HG02642 (cell line): ENCODE results near the gene TP73.

ENCODE experiments used
- ATAC-seq: cut with Tn5 transposase; IDR thresholded peaks from one replicate; pipeline ENCODE4 v1.9.1; 2021; ENCODE audit warnings: mild to moderate bottlenecking; ENCODE audit not compliant: unreplicated experiment, poor library complexity

TP73 gene

GRCh38 chr1:3669421-3669821 lies 17.1 kb downstream of the TP73 start:
- no peak for ATAC-seq

DNA sequence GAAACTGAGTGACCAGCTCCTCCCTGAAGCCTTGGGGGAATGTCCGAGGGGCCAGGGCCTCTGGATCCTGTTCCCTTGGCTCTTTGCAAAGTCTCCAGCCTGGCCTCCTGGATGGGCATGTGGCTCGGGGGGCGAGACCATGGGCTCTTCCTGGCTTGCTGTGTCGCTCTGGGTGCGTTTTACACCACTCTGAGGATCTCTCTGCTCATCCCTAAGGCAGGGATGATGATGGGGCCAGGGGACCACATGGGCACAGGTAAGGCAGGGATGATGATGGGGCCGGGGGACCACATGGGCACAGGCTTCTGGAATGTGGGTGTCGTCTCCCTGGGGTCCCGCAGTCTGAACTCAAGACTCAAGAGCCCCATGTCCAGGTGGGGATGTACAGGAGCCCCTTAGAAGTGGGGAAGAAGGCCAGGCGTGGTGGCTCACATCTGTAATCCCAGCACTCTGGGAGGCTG lies 17.7 kb downstream of the TP73 start:
- no peak for ATAC-seq

GRCh38 chr1:3670823-3671265 lies 18.5 kb downstream of the TP73 start:
- ATAC-seq = no peak

DNA sequence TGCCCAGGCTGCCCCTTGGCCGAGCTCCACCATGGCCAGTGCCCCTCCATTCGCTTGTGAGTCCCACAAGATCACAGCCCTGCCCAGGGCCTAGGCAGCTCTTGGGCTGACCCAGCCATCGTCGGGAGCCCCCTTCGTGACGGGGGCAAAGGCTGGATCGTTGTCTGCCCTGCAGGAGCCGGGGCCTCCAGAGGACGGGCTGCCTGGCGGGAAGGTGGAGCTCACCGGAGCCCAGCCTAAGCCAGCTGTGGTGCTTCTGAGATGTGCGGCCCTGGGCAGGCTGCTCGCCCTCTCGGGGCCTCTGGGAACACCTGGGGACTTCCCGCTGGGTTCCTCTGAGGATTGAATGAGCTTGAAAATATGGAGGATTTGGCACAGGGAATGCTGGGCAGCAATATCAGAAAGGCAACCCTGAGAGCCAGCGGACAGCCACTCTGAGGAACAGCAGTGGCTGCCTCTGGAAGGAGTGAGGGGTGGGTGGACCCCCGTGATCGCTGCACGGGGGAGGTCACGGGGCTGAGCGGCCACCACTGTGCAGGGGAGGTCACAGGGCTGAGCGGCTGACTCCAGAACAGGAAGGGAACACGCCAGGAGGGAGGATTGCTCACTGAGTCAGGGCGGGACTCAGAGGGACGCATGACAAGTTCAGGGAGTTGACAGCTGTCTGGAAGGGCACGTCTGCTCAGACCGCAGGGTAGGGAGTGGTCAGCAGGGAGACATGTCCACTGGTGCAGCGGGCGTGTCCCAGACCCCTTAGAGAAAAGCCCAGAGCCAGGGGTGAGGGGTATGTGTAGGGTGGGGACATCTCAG lies 19.3 kb downstream of the TP73 start:
- no peak for ATAC-seq

DNA sequence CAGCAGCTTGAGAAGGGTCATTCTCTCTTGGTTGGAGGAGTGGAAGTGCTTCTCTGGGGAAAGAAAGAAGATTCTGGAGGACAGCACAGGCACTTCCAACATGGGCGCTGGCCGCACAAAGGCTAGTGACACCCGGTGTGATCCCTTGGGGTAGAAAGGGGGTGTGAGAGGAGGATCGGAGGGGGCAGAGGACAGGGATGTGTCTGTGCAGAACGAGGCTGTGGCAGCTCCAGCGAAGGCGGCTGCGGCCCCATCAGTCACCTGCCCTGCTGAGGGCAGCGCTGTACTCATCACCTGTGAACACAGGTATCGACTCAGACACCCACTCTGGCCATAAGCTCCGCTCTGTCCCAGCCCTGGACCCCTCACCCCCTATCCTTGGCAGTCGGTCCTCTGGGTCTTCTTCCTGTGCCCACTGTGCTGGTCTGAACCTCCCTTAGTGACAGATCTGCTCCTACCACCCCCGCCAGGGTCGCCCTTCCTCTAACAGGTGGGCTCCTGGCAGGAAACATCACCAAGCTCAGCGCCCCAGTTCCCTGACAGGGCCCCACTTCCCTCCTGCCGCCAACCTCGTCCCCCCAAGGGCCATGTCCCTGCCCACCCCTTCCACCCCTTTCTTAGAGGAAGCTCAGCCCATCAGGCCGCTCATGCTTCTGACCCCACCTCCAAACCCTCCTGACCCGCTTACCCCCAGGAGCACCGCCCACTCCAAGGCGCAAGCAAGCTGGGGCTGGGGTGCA lies 20.1 kb downstream of the TP73 start:
- no peak for ATAC-seq

DNA sequence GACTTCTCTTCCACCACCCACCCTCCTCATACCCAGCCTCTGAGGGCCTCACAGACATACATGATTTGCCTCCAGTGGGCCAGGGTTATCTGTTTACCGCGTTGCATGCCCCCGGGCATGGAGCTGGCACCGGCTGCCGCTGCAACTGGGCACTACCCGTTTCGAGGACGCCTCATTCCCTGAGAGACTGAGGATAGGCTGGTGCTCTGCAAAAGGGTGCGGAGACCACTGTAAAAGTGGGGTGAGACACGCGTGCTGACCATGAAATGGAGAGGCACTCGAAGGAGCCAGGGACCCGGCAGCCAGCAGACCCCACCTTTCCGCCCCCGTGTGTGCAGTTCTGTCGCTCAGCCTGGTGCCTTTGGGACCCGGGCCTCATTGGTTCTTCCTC lies 20.6 kb downstream of the TP73 start:
- no peak for ATAC-seq

DNA sequence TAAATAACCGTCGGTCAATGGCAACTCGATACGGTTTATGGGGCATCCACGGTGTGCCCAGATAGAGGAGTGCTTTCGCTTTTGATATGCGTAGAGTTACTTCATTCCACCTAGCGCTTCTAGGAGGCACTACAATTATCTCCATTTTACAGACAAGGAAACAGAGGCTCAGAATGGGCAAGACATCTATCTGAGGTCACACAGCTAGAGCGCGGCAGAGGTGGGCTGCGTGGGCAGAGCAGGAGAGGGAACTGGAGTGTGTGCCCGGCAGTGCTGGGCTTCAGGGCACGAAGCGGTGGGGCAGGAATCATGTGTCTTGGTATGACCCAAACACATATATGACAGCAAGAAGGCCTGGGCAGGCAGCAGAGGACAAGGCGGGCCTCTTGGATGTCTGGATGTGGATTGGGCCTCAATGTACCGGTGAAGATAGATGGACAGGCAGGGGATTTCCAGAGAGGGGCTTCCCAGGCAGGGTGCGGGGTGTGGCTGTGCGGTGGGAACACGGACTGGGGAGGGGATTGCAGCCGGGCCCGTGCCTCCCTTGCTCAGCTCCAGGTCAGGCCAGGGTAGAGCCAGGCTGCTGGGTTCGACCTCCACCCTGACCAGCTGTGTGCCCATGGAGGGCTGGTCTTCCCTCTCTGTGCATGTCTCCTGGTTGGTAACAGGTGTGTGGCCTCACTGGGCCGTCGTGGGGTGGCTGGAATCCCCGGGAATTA lies 21.2 kb downstream of the TP73 start:
- ATAC-seq = no peak

- ATAC-seq = no peak
Observed at GRCh38 chr1:3674100-3675094, 22.1 kb downstream of the TP73 start.

DNA sequence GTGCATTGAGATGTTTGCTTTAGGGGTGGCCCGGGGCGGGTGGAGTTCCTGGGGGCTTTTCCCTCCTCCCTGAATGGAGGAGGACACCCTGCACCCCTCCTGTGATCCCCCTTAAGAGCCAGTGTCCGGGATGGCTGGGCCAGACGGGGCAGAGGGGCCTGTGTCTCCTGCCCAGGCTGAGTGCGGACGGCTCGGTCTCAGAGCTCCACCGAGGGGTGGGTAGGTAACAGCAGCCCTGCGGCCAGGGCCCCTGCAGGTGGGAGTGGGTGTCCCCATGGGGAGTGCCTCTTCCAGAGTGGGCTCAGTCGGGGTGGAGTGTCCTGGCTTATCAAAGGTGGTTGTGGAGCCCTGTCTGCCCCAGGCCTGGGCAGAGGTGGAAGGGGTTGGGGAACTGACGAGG lies 23.1 kb downstream of the TP73 start:
- ATAC-seq = no peak

GRCh38 chr1:3676581-3677470 lies 24.5 kb downstream of the TP73 start:
- peak; percentile 61 for ATAC-seq

DNA sequence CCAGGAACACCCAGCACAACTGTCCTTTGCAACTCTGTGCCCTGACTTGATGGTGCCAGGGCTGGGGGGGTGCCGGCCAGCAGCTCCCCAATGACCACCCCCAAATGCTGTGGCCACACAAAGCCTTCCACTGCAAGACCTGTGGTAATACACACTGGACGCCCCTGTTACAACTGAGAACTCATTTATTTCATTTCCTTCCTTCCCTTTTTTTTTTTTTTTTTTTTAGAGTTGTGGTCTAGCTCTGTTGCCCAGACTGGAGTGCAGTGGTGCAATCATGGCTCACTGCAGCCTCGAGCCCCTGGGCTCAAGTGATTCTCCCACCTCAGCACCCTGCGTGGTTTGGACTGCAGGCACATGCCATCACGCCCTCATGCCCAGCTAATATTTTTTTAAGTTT lies 25.2 kb downstream of the TP73 start:
- ATAC-seq = no peak

DNA sequence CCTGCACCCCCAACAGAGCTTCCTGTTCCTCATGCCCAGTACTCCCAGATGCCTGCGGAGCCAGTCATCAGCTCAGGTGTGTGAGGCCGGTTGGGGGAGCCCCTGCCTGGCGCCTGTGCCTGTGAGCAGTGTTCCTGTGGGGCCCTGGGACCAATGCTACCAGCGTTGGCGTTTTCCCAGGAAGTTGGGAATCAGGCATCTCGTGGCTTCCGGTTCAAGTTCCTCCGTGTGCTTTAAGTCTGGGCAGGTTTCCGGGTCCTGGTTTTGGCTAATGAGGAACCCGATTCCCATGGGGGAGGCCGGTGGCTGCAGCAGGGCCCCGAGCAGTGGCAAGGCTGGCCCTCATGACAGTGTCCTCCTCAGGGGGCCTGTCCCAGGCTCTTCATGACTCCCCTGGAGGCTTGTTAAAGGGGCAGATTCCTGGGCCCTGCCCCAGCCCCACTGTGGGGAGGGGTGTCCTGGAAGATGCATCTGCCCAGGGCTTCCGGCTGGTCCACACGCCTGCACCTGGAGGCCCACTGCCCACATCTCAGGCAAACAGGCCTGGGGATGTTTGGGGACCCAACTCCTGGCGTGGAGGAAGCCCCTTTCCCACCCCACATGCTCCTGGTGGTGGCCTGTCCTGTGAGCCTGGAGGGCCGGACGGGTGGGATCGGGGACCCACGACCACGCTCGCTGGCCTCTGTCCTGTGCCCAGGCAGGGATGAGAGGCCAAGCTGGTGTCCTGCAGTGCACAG lies 26.2 kb downstream of the TP73 start:
- no peak for ATAC-seq

- ATAC-seq = no peak
Observed at GRCh38 chr1:3679098-3679555, 26.8 kb downstream of the TP73 start.

GRCh38 chr1:3679799-3680453 lies 27.6 kb downstream of the TP73 start:
- no peak for ATAC-seq

GRCh38 chr1:3680488-3681230 lies 28.3 kb downstream of the TP73 start:
- ATAC-seq = no peak

DNA sequence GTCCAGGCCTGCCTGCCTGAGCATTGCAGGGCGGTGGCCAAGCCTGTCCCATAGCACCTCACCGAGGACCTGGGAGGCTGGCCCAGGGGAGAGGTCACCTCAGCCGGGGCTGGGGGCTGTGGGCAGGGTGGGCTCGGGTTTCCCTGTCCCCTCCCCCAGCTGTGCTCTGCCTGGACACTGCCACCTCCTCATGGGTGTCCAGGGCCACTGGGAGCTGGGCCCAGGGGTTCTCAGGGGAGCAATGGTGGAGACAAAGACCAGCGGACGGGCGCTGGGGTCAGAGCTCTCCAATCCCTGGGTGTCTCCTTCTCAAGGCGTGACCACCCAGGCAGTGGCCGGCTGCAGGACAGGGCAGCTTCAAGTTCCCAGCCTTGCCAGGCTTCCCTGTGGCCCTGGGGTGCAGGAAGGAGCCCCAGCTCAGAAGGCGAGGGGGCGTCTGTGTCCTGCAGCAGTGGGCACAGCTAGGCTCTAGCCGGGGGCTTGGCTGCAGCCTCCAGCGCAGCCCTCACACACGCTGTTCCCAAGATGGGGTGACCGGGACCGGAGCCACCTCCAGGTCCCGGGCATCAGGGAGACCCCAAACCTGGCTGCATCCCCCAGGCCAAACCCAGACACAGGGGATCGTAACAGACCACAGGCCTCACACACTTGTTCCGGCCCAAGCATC lies 29.0 kb downstream of the TP73 start:
- no peak for ATAC-seq
